Cardiac fibroblast (primary cell): ENCODE measurements around the gene ARHGAP42.

Source experiments
- DNase-seq, 2 donors: peaks; one replicate each; pipeline versions ENCODE4 v3.0.0 to v3.0.0-alpha.2; 2010; ENCODE audit warnings: low read depth in 2 of 2
- H3K4me3 ChIP-seq, 2 donors: replicated peaks in 1 of 2; 1 replicate in 1 of 2; 2 replicates in 1 of 2; pipeline ENCODE4 v1.5.1; 2011; ENCODE audit warnings: low read depth in 2 of 2, low read length in 2 of 2, mild to moderate bottlenecking in 2 of 2, moderate library complexity in 1 of 2
- CTCF ChIP-seq: IDR thresholded peaks from one replicate; pipeline ENCODE4 v1.5.1; 2011; ENCODE audit warnings: low read depth, mild to moderate bottlenecking, low read length, inconsistent platforms

ARHGAP42 gene

GRCh38 chr11:100732949-100733348 lies 45.9 kb downstream of the ARHGAP42 start:
- TF ChIP-seq CTCF, result no peak
- no peak for DNase-seq
- H3K4me3 ChIP-seq, result no peak overlapping the region

GRCh38 chr11:100734743-100735527 lies 47.8 kb downstream of the ARHGAP42 start:
- no peak for DNase-seq
- no peak overlapping the region for H3K4me3 ChIP-seq
- no peak for TF ChIP-seq CTCF

GRCh38 chr11:100735949-100736675 lies 49.0 kb downstream of the ARHGAP42 start:
- DNase-seq, result peak; percentile 38 to 69
- peak; percentile 6 for TF ChIP-seq CTCF
- H3K4me3 ChIP-seq, result no peak overlapping the region

- no peak overlapping the region for H3K4me3 ChIP-seq
- peak in 1 of 2 donors; percentile 16 for DNase-seq
- TF ChIP-seq CTCF, result no peak
Measured at GRCh38 chr11:100738701-100739270, 51.7 kb downstream of the ARHGAP42 start.

GRCh38 chr11:100739666-100740065 lies 52.6 kb downstream of the ARHGAP42 start:
- no peak for TF ChIP-seq CTCF
- DNase-seq, result peak; percentile 94 to 95
- no peak overlapping the region for H3K4me3 ChIP-seq

- no peak for TF ChIP-seq CTCF
- no peak overlapping the region for H3K4me3 ChIP-seq
- peak; percentile 55 to 81 for DNase-seq
Measured at GRCh38 chr11:100740440-100740839, 53.4 kb downstream of the ARHGAP42 start.
